Measurements from ENCODE around the gene CFAP92.

CFAP92 gene

DNA sequence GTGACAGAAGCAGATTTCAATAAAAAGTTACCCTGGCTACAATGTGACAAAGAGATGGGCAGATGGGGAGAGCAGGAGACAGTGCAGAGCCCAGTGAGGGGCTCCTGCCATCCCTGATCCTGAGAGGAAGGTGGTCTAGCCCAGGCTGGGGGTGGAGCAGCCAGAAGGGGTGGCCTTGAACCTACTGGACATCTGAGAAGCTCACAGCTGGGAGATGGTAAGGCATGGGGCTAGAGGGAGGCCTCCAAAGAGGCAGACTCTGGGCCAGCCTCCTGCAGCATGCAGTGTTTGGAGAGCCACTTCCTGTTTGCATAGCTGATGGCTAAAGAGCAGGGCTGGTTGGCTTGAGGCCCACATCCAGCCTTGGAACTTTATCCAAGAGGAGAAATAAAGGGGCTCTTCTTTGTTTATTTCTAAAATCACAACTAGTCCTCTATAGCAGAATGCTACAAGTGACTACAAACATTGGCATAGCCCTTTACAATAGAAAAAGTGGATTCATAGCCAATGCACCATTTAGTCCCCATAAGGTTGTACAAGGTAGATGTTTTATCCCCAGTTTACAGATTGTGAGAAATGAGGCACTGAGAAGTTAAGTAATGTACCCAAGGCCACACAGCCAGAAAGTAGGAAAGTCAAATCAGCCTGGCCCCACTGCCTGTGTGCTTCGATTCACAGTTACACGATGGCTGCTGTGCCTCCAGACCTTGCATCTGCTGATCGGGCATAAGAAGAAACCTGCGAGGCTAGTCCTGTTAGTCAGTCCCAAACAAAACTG, 11.8 kb upstream of the CFAP92 start:
- TF ChIP-seq POLR2A (IDR thresholded peaks at IDR 0.05; ENCODE audit: low read depth, low read length): no peak
- no peak for FAIRE-seq
- DNase-seq (ENCODE audit: insufficient read length, low spot score): no peak

DNA sequence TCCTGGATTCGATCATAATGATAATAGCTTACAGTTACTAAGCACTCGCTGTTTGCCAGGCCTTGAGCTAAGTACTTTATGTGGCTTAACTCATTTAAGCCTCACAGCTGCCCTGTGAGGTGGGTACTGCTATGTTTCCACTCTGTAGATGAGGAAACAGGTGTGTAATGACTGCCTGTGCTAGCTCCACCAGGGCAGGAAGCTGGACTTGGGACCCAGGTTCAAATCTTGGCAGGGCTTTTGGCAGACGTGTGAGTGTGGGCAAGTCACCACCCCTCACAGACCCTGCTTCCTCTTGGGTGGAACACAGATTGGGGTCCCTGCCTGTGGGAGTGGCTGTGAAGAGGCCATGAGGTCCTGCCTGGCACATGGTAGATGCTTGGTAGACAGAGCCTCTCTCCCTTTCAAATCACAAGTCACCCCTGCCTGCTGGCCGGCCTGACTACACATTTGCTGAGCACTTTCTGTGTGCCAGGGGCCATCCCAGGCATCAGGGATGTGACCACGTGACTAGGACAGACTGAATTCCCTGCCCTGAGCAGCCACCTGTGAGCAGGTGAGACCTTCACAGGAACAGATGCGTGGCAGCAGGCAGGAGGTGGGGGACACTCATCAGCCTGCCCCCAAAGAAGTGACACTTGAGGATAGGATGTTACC, 10.9 kb upstream of the CFAP92 start:
- no peak for DNase-seq (ENCODE audit: insufficient read length, low spot score)
- FAIRE-seq: no peak
- TF ChIP-seq POLR2A (IDR thresholded peaks at IDR 0.05; ENCODE audit: low read depth, low read length): no peak

DNA sequence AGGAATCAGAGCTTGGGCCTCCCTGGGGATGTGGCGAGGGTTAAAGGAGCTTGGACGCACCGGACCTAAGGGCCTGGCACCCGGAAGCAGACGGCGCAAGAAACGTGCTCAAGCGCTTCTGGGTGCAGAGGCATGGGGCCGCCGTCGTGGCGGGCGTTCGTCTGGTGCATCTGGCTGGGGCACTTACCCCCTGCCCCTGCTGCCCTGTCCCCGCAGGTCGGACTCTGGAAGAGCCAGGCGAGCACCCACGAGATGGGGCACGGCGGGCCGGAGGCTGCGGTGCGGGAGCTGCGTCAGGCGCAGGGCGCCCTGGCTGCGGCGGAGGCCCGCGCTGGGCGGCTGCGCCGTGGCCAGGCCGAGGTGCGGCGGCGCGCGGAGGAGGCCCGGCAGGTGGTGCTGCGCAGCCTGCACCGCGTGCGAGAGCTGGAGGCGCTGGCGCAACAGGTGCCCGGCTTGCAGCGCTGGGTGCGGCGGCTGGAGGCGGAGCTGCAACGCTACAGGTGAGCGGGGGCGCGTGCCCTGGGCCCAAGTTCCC, 9.8 kb upstream of the CFAP92 start:
- FAIRE-seq (no peak), DNase-seq (ENCODE audit: insufficient read length, low spot score) (no peak)
- TF ChIP-seq POLR2A (IDR thresholded peaks at IDR 0.05; ENCODE audit: low read depth, low read length): no peak

DNA sequence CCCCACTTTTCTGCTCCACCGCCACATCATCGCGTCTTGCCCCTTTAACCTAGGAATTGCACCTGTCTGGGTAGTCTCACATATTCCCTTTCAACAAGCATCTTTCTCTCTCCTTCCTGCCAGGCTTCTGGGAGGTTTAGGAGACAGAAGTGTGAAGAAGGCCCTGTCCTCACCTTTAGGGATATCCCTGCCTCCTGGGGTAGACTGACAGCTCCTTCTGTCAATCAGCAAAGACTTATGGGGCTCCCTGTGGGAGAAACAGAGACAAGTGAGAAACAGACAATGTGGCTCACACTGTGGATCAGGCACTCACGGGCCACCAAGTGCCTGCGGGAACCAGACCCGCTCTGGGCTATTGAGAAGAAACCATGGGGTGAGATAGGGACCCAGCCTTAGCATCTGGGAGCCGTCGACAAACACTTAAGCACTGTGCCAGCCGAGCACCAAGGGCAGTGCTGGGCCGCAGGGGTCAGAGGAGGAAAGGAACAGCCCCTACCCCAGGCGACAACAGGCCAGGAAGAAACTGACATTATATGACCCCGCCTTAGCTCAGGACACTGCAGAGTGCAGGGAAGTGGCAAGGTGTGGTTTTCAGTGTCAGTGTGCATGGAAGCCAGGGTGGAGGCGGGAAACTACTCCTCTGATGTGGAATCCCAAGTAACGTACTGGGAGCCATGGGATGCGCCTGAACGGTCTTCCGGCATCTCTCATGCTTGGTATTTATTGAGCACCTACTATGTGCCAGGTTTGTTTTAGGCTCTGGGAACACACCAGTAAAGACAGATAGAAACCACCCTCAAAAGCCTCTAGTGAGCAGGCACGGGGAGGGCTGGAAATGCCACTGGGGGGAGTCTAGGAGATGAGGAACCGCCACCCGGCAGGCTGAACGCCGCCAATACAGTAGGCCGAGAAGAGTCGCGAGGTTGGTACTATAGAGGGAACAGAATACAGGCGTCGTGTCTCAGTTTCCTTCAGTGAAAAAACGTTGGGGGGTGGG, 9.0 kb upstream of the CFAP92 start:
- DNase-seq (ENCODE audit: insufficient read length, low spot score) (no peak), FAIRE-seq (no peak)
- TF ChIP-seq POLR2A (IDR thresholded peaks at IDR 0.05; ENCODE audit: low read depth, low read length): no peak

DNA sequence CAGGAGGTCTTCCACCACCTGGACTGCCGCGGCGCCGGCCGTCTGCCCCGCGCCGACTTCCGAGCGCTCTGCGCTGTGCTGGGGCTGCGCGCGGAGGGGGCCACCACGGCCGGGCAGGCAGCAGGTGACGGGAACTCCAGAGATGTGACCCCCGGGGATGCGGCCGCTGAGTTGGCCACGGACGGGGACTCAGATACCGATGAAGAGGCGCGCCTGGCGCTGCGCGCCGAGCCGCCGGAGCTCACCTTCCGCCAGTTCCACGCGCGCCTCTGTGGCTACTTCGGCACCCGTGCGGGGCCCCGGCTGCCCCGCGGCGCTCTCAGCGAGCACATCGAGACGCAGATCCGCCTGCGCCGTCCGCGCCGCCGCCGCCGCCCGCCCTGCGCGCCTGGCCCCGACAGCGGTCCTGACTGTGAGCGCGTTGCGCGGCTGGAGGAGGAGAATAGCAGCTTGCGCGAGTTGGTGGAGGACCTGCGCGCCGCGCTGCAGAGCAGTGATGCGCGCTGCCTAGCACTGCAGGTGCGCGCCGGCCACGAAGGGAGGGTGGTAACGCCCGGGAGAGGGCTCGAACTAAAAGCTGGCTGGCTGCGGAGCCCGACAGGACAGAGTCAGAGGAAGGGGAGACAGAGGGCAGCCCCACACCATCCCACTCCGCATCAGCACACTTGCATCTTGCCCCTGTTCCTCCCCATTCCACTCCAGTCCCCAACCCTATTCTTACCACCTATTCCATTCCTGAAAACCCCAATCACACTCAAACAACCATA, 8.1 kb upstream of the CFAP92 start:
- TF ChIP-seq POLR2A (IDR thresholded peaks at IDR 0.05; ENCODE audit: low read depth, low read length): no peak
- no peak for FAIRE-seq
- no peak for DNase-seq (ENCODE audit: insufficient read length, low spot score)

DNA sequence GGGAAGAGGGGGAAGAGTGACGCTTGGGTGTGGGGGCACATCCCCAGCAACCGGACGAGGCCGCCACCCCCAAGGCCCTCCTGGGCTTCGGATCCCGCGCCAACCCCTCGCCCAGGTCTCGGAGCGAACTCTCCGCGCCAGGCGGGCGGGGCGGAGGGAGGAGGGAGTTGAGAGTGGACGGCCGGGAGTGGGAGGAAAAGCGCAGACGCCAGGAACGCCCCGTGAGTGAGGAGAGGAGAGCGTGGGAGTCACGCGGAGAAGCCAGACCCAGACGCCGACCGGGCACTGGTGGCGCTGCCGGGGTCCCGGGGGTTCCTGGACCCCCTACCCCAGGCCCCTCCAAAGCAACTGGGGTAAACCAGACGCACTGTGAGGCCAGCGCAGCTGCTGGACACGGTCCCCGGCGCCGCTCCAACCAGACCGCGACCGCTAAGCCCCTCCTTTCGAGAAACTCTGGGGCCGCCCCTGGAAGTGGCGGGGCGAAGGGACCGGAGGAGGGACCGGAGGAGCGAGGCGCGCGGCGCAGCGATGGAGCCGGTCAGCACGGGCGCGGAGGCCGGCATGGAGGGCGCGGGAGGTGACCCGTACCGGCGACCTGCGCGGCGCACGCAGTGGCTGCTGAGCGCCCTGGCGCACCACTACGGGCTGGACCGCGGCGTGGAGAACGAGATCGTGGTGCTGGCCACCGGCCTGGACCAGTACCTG, 7.4 kb upstream of the CFAP92 start, which contains the start of gene EFCC1:
EFCC1 (plus strand) TSS at position 204 of the 705 bp plus-strand sequence; CDS start at position 529, 325 bp downstream.
- FAIRE-seq (no peak), DNase-seq (ENCODE audit: insufficient read length, low spot score) (no peak)
- no peak; the same call in 1 of the 2 replicates for TF ChIP-seq POLR2A (IDR thresholded peaks at IDR 0.05; ENCODE audit: low read depth, low read length)

DNA sequence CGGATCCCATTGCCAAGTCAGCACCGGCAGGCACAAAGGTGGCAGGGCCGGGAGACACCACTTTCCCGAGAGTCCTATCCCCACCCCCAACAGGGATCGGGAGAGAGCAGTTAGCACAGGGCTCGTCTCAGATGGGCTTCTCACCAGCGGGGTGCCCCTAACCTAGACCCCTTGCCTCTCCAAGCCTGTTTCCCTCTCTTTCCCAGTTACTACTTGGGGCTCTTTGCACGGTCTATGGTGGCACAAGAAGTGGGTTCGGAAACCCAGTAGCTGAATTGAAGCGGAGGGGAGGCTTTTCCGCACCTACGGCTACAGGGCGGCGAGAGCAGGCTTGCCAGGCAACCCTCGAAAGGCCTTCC, 6.8 kb upstream of the CFAP92 start:
- FAIRE-seq: no peak

DNA sequence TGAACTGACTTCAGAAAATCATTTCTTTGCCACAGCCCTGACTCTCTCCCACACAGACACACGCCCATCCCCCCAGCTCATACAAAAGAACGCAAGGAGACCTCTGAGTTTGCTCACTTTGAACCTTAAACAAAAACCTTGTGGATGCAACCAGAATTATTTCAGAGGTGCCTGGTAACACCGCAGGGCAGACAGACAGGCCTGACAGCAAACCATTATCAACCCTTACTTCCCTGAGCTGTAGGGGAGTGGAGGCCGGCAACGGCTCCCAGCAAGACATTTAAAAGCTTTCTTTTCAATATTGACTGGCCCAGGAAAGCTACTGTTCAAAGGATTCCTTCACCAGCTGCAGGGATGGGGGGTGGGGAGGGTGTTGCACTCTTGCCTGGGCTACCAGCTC, 5.2 kb upstream of the CFAP92 start:
- no peak for TF ChIP-seq POLR2A (IDR thresholded peaks at IDR 0.05; ENCODE audit: low read depth, low read length)
- FAIRE-seq: no peak

More for the DNA sequence above, 6.8 kb upstream of the CFAP92 start:
- no peak for TF ChIP-seq POLR2A (IDR thresholded peaks at IDR 0.05; ENCODE audit: low read depth, low read length)
- no peak for DNase-seq (ENCODE audit: insufficient read length, low spot score)

DNA sequence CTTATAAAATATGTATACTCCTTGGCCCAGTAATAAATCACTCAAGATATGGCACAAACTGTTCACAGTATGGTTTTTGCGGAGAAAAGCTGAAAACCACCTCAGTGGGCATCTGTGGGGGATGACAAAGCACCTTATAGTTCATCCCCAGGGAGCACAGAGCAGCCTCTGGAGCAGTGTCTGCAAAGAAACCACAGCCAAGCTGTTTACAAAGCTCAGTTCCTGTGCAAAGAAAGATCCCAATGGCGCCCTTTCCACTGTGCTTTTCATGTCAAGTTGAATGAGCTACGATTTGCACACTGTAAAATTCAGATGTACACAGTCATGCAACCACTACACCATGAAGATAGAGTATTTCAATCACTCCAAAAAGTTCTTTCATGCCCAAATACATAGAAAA, 4.7 kb upstream of the CFAP92 start:
- no peak for DNase-seq (ENCODE audit: insufficient read length, low spot score)
- no peak for FAIRE-seq
- TF ChIP-seq POLR2A (IDR thresholded peaks at IDR 0.05; ENCODE audit: low read depth, low read length): no peak

More for the DNA sequence above, 5.2 kb upstream of the CFAP92 start:
- DNase-seq (ENCODE audit: insufficient read length, low spot score): no peak

DNA sequence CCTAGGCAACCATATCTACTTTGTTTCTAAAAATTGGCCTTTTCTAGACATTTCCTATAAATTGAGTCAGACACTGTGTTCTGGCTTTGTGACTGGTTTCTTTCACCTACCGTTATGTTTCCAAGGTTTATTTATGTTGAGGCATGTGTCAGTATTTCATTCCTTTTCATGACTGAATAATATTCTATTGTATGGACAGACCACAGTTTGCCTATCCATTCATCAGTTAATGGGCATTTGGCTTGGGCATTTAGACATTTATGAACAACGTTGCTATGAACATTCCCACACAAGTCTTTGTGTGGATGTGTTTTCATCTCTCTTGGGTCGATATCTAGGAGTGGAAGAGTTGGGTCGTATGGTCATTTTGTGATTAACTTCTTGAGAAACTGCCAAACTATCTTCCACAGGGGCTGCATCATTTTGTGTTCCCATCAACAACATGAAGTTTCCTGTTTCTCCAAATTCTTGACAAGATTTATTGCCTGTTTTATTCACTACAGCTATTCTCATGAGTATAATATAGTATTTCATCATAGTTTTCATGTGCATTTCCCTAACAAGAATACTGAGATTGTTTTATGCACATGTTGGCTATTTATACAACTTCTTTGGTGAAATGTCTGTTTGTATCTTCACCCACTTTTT, 3.7 kb upstream of the CFAP92 start:
- no peak for DNase-seq (ENCODE audit: insufficient read length, low spot score)
- no peak for FAIRE-seq
- TF ChIP-seq POLR2A (IDR thresholded peaks at IDR 0.05; ENCODE audit: low read depth, low read length): no peak

DNA sequence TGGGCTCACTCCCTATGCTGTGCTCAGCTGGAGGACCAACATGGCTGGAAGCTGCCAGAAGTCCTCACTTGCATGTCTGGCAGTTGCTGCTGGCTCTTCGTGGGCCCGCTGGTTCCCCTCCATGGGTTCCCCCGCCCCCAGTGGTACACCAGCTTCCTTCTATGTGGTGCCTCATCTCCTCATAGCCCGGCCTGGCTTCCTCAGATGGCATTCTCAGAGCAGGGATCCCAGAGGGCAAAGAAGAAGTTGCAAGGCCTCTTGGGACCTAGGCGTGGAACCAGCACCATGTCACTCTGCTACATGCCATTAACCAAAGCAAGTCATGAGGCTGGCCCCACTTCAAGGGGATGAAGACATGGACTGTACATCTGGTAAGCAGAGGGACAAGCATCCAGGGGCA, 2.9 kb upstream of the CFAP92 start:
- DNase-seq (ENCODE audit: insufficient read length, low spot score) (no peak), FAIRE-seq (no peak)
- no peak for TF ChIP-seq POLR2A (IDR thresholded peaks at IDR 0.05; ENCODE audit: low read depth, low read length)

DNA sequence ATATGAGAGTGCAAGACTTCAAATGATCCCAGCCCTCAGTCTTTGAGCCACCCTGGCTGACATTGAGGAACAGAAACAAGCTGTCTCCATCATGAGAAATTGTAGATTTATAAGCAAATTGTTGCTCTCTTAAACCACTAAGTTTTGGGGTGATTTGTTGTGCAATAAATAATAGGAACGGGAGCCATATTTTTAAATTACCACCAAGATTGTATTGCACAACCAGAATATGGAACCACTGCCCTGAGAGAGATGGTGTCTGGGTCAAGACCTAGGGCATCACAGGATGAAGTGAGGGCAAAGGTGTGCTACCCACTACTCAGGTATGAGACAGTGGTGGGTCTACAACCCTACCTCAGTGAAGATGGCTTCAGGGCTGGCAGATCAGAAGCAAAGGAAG, 2.3 kb upstream of the CFAP92 start:
- no peak for TF ChIP-seq POLR2A (IDR thresholded peaks at IDR 0.05; ENCODE audit: low read depth, low read length)
- DNase-seq (ENCODE audit: insufficient read length, low spot score): no peak
- no peak for FAIRE-seq
